Dermis microvascular lymphatic vessel endothelial cell (primary cell): ENCODE data around the gene ROR2. TPM values are rescaled to one million over a fixed set of nuclear protein-coding genes. Genes with fewer than 3 reads are reported as not detected.

Source experiments
- DNase-seq, 2 donors: peaks; one replicate each; pipeline versions ENCODE4 v3.0.0 to v3.0.0-alpha.2; 2010; ENCODE audit warnings: low read depth in 2 of 2
- total RNA-seq: library from RNA; depleted of rRNA; stranded (reverse); fragments of >200 nt; gene quantifications from 2 replicates; pipeline ENCODE4 v1.2.1, GENCODE V29; 2014

The ROR2 gene
- total RNA-seq, 1 donor from 2014 or later: not detected

GRCh38 chr9:91882627-91883026 is 67.4 kb downstream of the ROR2 start:
- no peak for DNase-seq

DNA sequence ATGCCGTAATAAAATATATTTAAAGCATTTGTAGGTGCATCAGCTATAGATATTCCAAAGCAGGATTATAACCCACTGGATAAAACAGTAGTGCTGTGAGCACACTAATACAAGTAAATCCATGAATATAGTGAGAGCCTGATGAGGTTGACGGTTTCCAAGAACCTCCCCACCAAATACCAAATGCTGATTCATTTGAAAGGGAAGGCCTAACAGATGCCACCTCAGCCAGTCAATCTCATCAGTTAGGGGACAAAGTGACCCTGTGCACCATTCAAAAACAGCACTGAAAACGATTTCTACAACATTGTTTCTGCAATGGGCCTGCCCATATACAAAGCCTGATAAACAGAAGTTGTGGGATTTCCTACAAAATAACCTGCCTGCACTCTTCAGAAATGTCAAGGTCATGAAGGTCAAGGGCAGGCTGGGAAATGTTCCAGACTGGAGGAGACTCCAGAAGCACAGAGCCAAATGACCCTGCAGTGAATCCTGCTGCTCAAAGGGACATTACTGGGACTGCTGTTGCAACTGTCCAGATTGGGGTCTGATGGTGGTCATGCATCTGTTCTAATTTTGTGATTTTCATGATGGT is 69.6 kb downstream of the ROR2 start:
- no peak for DNase-seq

GRCh38 chr9:91879231-91879630 is 70.8 kb downstream of the ROR2 start:
- no peak for DNase-seq

DNA sequence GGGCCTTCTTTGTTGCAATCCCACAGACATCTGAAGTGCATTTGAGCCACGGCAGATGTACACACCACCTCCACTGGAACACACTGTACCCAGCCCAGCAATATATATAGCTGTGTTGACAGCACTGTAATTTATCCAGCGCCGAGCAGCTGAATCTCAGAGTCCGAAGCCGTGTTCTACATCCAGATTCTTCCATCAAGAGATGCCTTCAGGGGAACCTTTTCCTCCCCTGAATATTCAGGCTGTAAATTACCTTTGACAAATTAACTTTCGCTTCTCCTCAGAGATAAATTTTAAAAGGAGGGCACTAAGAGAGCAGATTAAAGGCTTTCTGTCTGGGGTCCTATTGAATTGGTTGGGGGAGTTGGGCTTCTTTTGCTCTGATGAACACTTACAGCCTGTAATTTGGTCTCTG is 76.4 kb downstream of the ROR2 start:
- no peak for DNase-seq

DNA sequence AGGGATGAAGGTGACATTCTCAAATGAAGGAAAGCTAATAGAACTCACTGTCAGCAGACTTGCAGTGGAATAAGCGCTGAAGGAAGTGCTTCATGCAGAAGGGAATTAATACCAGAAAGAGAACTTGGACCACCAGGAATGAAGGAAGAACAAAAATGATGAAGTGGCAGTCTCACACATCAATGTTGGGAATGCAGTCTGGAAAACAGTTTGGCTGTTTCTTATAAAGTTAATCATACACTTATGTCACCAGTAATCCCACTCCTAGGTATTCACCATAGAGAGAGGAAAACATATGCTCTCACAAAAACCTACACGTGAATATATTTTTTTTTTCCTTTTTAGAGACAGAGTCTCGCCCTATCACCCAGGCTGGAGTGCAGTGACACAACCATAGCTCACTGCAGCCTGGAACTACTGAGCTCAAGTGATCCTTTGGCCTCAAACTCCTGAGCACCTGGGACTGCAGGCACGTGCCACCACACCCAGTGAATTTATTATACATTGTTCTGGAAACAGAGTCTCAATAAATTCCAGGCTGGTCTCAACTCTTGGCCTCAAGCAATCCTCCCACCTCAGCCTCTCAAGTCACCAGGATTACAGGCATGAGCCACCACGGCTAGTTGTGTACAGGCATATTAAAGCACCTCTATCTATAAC is 81.2 kb downstream of the ROR2 start:
- DNase-seq: no peak

GRCh38 chr9:91867740-91868139 is 82.3 kb downstream of the ROR2 start:
- DNase-seq: no peak

- no peak for DNase-seq
Observed at GRCh38 chr9:91865041-91865440, 85.0 kb downstream of the ROR2 start.

- DNase-seq: no peak
Observed at GRCh38 chr9:91864380-91864779, 85.6 kb downstream of the ROR2 start.

GRCh38 chr9:91863469-91863868 is 86.6 kb downstream of the ROR2 start:
- no peak for DNase-seq

- no peak for DNase-seq
Observed at GRCh38 chr9:91858213-91859030, 91.6 kb downstream of the ROR2 start.

DNA sequence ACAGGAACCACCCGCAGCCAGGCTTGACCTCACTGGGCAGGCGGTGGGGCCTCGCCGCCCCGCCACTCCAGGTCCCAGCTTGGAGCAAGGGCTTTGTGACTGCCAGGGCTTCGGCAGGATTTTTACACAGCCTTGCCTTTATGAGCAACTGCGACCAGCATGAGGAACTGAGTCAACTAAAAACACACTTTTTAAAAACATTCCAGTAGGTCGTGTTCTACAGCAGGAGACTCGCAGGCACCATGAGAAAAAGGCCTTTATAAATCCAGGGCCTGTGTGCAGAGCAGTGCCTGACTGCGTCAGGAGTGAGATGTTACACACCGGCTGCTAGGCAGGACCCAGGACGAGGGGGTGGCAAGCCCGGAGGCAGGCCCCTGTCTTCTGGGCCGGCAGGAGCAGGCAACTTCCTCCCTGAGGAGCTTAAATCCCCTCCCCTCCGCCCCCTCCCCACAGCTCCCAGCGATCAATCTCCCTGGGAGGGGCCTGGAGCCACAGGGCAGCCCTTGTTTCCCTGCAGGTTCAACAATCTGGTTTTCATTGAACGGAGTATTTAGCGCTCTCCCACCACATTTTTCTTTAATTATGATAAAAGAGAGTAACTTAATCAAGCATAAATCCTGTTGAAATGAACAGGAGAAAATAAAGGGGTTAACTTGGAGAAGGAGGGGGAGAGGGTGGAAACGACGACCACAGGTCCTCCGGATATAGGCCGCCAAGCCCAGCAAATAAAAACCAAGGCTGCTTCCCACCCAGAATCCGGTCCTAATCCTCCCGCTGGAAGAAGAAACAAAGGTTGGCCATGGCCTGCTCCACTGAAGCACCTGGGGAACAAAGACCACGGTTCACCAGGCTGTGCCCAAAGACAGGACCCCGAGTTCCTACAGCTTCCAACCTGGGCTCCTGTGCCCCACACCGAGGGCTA is 92.5 kb downstream of the ROR2 start:
- DNase-seq: no peak

DNA sequence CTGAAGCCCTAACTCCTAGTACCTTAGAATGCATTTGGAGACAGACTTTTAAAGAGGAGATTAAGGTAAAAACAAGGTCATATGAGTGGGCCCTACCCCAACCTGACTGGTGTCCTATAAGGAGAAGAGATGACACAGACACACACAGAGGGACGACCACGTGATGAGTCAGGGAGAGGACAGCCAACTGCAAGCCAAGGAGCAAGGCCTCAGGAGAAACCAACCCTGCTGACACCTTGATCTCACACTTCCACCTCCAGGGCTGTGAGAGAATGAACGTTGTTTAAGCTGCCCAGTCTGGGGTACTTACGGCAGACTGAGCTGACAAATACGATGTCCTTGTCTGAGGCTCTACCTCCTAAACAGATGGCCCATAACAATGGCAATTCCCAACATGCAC is 93.6 kb downstream of the ROR2 start:
- DNase-seq: no peak

- no peak for DNase-seq
Observed at GRCh38 chr9:91855196-91855595, 94.8 kb downstream of the ROR2 start.

DNA sequence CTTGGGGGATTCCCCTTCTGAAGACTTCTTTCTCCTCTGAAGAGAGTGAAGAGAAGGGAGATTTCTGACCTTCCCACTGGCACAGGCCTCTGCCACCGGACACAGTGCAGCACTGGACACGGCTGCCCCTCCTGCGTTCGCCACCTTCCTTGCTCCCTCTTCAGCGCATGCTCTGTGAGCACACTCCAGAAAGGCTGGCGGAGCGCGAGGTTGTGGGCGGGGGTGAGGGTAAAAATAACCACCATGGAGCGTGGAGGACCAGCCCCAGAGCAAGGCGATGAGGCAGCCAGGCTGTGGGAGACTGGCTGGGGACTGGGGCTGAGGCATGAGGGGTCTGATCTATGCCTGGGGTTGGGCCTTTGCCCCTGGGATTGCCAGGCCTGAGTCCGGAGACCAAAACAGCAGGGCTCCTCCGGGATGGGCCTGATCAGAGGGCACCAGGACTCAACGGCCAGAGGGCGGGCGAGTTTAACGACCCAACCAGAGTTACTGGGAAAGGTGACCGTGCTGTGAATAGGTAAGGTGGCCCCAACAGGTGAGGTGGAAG is 97.2 kb downstream of the ROR2 start:
- no peak for DNase-seq

- DNase-seq: no peak
Observed at GRCh38 chr9:91849694-91850093, 100.3 kb downstream of the ROR2 start.

- DNase-seq: no peak
Observed at GRCh38 chr9:91848146-91848545, 101.9 kb downstream of the ROR2 start.

- no peak for DNase-seq
Observed at GRCh38 chr9:91847581-91848091, 102.4 kb downstream of the ROR2 start.

DNA sequence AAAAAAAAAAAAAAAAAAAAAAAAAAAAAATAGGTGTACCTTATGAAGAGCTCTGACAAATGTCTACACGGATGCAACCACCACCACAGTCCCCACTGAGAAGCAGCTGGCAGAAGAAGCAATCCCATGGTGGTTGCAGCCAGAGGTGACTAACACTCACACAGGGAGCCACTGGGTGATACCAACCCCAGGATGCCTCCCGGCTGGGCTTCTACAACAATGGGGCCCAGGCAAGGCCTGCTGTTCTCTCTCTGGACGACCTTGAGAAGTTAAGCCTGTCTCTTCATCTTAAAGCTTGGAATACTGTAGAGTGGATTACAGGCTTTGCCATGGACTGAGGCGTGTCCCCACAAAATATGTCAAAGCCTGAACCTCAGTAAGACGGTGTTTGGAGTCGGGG is 104.1 kb downstream of the ROR2 start:
- no peak for DNase-seq

DNA sequence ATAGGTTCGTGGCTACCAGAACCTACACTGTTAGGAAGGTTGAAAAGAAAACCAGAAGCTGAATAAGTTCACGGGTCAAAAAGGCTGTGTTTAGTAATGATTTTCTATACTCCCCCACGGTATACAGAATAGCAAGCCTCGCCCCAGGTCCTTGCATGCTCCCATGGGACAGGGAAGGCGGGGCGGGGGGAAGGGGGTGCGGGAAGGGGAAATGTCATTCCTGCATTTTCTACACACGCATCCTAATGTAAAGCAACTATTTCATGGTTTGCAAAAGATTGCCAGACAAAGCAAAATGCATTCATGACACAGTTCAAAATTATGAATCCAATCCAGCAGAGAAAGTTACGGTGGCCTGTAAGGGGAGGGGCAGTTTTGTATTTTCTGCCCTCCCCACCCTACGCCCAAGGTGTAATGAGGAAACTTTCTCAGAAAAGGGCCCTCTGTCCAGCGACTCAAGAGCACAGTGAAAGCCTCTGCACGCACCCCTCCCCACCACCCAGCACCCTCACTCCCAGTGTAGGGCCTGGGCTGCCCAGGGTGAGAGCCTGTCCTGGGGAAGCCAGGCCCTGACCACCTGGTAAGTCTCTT is 105.2 kb downstream of the ROR2 start:
- DNase-seq: no peak

DNA sequence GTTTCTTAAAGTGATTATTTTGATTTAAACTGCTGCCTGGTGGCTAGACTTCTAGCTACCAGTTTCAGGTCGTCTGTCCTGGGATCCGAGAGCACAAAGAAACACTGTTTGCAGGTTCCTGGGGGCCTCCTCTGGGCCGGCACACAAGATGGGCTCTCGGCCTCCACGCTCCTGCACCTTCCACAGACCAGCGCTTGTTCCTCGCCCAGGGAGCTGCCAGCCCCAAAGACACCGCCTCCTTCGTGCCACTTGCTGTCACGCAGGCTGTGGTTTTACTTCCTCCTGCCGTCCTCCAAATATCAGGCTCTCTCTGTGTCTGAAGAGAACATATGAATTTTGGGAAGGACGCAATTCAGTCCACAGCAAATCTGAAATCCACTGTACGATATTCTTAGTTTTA is 105.8 kb downstream of the ROR2 start:
- no peak for DNase-seq

DNA sequence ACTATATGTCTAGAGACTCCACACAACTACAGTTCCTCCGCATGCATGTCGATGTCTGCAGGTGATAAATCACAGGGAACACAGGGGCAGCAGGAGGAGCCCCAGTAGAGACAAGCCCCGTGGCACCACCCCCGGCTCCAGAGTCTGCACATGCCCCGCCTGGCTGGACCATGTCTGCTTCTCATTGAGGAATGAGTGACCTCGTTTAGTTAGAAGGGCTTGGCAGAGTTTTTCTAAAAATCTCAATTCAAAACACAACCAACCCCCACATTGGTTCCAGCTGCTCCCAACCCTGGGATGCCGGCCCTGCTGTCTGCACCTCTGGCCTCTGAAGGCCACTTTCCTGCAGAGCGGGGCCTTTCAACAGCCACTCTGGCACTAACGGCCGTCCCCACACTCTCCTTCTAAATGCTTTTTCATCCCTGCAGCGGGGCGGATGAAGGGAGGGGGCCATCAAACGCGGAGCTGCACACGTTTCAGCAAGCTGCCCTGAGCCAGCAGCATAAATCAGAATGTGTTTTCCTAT is 106.3 kb downstream of the ROR2 start:
- no peak for DNase-seq
